ENCODE data around the gene ZFAND3.

Gene ZFAND3

DNA sequence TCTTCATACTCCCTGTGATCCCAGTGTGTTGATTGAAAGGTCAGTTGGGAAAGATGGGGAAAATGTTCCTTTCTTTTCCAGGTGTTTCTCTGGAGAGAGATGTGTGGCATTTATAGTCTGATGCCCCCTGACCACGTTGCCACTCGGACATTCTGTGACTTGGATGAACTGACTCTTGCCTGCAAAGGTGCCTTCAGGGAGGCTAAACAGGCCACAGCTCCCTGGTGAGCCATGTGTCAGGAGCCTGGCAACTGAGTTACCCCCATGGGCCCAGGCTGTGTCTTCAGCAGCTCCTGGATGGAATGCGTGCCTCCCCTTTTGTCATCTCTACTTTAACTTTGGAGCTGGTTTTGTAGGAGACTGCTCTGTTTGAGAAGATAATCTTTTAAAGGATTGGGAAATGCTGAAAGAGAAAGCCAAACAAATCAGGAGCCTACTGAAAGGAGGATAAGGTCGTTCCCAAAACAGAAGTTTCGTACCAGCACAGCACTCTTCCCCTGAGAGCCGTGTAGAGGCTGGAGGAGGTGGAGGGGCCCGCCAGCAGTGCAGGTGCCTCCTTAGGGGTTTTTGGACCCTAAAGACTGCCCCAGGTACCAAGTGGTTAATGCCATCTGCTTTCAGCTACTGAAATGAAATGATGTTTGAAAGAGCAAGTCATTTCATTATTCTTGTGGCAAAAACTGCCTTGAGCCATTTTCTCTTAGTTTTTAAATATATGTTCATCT, 322.8 kb downstream of the ZFAND3 start:
- no peak for DNase-seq

DNA sequence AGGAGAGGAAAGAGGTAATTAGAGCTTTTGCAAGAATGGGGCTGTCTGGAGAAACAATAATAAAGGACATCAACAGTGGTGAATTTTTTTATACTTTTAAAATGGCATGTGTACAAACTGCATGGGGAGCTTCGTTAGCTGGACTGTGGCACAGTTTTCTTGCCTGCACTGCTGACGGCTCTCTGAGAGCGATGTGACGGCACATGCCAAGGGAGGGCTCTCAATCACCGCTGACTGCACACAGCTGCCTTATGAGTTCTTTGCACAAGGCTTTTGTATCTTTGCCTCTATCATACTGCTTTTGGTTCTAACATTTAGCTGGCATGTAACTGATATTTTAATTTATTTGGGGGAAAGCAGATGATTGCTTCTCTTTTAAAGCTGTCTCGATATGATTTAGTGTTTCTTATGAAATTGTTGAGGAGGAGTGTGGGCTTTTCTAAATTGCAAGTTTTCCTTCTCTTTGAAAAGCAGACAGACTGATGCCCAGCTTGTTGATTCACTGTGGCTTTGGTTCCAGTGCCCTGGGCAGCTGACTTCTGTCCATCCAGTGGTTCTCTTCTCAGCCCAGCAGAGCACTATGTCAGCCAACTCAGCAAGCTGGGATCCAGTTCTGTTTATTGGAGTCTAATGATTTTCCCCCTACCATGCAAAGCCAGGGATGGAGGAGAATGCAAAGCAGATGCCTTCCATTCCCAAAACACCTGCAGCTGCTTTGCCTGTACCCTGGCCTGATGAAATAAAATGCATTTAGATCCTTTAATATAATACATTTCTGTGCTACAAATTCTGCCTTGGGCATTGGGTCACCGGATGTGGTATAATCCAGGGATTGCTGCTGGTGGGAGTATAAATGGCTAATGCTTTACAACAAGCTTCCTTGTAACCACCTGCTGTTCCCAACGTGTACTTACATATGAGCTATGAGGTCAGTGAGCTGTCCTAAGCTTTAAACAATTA, 323.9 kb downstream of the ZFAND3 start:
- no peak for DNase-seq

DNA sequence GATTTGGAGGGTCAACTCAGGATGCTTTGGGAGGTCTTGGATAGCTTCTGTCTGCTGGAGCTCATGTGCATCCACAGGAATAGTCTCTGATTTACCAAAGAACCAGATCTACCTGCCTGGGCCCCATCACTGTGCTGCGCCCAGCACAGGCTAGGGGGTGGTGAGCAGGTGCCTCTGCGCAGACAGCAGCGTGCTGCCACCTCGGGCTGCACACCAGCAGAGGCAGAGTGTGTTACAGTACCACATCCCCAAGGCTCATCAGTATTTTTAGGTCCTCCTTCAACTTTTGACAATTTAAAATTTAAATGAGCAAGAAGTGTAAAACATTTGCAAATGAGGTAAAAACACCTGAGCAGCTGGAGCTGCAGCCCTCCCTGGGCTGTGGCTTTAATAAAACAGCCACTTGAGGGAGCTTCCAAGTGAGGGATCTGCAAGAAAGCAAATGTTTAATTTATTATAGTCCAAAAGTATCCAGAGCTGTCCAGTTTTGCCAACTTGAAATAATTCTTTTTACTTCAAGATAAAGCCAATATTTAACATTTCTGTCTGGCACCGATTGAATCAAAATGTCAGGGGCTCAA, 324.9 kb downstream of the ZFAND3 start:
- no peak for DNase-seq

DNA sequence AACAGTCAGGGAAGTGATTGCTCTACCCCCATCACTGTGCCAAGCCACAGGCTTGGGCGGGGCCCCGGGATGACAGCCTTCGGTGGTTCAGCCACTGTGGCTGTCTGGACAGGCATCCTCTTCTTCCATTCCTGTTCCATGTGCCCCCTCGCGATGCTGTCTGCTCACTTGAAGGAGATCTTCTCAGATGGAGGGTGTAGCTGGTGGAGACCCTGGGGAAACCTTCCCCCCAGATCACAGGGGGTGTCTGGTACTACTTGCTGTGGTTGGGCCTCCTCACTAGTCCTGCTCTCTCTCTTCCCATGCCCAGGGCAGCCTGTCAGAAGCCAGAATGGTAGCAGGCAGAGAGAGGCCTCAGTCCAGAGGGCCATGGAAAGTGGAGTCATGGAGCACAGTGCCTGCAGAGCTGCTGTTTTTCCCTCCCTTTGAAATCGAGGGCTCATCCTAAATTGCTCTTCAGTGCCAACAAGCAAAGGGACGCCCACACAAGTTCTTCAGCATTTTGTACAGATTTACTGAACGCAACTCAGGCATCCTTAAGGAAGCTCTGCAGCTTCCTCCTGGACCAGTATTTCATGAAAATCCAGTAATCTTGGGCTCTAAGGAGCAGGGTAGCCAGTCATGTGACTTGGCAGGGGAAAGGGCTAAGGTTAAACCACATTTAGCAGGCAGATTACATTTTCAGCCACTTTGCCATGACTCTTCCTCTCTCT, 326.6 kb downstream of the ZFAND3 start:
- DNase-seq = no peak

DNA sequence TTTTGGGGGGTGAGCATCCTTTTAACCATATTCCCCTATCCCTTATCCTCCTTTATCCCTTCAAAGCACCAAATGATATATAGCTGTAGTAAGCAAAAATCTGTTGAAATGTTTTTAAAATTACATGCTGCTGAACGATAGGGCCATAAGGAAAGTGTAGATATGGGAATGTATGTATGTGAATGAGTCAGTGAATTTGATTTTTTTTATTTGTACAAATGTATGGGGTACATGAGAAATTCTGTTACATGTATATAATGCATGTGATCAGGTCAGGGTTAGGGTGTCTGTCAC, 327.2 kb downstream of the ZFAND3 start:
- DNase-seq = no peak

DNA sequence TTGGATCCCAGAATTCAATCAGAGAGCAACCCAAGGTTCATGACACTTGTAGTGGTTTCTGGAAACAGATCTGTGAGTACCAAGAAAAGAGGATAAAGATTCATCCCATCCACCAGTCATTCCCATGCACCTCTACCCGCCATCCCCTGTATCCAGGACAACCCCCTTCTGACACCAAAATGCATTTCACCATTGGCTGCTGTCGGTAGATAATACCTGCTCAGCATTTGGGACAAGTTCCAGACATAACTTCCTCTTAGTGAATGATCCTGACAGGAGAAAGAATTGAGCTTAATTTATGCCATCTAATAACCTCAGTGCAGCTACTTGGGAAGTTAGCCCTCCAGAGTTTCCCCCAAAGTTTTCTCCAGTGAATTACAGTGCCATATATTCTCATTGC, 329.1 kb downstream of the ZFAND3 start:
- no peak for DNase-seq

DNA sequence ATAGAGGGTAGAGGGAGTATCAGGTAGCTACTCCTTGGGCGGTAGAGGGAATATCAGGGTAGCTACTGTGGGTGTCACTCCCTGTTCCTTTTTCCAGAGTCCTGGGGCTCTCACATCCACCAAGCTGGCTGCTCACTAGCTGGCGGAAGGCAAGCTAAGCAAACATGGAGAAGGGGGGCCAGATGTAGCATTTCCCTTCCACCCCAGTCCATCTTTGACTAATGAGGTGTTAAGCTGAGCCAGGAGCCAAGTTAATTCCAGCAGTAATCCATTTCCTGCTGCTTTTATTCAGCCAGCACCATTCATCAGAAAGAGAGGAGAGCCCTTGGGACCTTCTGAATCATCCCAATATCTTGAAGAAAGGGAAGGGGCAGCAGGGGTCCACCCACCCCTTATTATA, 330.0 kb downstream of the ZFAND3 start:
- no peak for DNase-seq

DNA sequence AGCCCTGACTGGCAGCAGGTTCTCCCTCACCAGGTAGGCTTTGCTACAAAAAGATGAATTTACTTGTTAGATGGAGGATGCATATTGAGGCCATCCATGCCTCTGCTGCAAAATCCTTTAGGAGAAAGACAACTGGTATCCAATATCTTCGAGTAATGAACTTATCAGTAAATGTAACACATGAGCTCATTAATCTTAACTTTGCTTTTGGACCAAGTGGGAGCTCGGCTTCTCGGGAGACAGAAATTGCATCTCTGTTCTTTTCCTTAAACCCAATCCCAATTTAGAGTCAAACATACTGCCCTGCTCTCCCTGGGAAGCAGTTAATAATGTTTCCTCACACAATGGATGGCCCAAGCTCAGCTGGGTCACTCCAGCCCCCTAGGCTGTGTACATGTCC, 330.5 kb downstream of the ZFAND3 start:
- DNase-seq = no peak

DNA sequence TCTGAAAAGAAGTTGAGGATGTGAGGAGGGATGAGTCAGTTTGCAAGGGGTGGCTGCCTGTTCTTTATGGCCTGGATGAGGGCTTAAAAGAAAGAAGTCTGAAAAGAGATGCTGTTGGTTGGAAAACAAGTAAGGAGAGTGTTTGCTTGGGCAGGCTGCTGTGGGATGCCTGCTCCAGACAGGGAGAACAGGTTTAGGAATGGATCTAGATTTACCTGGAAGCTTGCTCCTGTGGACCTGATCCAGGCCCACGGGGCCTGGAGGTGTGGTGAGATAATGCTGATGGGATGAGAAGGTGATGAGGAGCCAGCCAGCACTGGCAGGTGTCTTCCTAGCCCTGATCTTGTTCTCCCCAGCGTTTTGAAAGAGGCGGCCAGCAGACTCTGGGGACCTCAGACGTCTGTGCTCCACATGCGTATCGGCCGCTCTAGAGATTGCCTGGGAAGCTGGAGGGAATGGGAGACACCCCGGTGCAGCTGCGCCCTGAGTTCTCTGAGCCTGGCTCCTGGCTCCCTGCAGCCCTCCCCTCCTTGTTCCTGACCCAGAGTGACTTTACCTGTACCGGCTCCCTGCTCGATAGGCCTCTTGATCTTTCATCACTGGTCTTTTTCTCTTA, 331.3 kb downstream of the ZFAND3 start:
- no peak for DNase-seq

DNA sequence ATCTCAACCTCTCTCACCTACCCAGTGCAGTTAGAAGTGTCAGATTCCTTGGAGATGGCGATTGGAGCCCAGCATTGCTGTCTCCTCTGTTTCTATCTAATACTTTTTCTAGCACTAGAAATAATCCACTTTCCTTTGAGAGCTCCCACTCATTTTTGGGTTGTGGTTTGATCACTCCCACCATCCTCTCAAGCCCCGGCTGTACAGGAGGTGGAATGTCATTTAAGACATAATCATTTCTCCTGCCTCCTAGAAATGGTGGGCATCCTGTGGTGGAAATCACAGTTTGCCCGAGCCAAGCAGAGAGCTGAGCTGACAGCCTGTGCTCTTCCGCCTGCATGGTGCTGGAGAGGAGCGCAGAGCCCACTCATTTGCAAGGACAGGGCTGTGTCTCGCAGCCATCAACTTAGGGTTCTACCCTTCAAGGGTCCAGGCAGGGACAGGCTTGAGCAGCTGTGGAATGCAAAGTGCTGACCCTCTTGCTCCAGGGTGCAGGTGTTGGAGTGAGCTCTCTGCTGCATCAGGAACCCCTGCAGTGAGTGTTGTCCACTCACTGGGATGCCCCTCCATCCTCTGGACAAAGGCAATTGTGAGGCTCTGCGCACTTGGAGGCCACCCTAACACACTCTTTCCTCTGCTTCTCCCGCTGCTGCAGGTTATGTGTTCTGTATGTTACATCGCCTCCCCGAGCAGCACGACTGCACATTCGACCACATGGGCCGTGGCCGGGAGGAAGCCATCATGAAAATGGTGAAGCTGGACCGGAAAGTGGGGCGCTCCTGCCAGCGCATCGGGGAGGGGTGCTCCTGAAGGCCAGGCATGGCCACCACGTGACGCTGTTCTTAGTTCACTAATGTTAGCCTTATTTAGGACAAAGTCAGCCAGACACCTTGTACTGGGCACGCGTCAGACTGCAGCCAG, 332.3 kb downstream of the ZFAND3 start:
- no peak for DNase-seq

DNA sequence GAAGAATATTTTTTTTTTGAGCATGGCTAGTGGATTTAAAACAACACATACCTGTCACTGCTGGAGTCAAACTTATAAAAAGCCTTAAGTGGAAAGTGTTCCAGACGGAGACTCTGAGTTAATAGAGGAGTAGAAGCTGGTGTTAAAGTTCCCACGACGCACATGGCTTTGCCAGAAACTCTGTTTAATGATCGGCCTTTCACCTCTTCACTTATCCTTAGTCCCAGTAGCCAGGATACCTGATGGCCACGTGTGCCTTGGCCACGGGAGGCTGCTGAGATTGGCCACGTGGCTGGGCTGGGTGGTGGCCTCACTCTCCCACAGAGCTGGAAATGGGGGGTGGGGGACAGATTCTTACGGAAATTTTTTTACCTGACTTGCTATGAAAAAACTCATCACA, 333.1 kb downstream of the ZFAND3 start:
- DNase-seq = no peak

DNA sequence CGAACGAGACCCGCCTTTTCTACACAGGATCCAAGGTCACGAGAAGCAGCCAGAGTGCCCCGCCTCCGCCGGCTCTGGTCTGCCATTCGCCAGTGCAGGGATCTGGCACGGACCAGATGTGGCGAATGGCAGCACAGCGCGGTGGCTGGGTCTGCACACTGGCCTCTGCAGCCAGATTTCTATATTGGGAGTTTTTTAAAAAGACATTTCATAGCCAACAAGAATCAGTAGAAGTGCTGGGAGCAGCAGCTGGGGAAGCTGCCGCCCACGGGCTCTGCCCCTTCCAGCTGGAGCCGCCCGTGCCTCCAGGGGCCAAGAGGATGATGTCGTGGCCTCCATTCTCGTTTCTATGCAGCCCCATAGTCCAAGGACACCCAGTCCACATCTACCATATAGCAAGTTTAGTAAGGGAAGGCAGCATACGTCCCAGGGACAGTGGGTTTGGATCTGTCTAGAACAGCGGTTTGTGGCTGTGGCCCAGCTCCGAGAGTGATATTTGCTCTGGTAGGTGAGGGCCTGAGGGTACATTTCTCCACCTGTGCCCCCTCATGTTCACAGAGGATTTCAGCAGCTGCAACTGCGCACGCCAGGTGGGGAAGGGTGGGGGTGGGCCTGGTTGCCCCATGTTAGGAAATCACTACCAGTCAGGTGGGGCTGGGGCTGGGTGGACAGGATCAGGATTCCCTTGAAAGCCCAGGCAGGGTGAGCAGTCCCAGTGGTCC, 333.7 kb downstream of the ZFAND3 start:
- DNase-seq = no peak

DNA sequence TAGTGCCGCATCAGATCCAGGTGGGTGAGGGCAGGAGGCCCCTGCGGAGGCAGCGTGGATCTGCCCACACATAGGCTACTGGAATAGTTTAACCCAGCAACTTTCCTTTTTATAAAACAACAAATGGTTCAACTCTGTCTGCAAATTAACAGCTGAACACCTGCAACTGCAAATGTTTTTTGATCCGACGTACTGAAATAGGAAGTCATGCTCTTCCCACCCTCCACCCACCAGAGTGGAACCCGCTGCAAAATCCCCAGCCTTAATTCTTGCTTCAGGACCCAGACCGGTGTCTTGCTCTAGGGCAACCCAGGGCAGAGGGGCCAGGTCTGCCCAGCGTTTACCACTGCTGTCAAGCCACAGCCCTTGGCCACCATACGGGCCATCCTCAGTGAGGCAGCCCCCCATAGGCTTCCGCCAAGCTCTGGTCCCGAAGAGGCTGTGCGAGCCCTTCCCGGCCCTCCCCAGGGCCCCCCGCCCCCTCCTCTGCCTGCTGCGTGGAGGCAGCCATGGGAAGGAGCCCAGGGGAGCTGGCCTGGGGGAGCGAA, 334.3 kb downstream of the ZFAND3 start:
- DNase-seq = no peak

DNA sequence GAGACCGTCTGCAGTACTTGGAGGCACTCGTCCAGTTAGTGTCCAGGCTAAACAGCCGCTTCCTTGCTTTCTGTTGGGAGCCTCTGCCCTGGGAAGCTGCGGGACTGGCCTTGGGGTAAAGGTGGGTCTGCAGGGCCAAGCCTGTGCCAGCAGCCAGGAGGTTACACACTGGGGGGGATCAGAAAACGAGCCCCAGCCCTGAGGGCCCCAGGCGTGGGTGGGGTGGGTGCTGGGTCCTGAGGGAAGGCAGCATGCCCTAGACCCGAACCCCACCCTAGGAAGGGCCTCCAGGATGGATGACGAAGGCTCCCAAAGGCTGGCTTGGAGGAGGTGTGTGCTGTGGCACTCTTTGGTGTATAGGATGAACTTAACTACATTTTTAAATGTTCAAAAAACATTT, 335.2 kb downstream of the ZFAND3 start:
- no peak for DNase-seq

DNA sequence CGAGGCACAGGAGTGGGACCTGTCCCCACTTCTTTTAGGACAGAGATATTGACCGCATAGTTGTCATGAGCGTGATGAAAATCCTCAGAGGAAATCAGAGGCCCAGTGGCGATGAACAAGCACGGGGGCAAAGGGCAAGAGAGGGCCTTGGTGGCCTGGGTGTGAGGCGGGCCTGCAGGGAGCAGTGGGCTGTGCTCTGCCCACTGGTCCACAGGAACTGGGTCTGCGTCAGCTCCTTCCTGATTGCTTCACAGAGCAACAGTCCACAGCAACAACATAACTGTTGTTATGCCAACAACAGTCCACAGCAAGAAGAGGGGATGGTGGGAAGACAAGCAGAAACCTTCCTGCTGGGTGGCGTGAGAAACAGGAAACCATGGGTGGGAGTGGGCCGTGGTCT, 335.6 kb downstream of the ZFAND3 start:
- no peak for DNase-seq

DNA sequence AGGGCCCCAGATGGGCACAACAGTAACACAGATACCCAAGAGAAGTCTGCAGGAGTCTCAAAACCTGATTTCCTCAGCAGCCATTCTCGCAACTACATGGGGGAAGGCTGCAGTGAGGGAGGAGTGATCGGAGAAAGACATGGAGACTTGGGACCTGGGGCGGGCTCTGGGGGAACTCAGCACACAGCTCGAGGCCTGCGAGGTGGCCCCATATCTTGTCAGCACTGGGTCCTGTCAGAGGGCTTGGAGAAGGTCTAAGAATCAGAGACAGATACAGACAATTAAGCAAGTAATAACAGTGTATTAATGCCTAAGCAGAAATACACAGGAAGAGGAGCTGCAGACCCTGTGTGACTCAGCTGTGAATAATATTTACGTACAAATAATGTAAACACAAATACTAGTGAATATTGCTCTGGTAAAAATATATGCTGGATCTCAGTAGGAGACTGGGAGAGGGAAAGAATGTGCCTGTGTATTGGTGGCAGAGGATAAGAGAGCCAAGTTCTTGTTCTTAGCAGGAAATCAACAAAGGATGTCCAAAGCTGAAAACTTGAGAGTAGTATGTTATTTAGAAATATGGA, 336.2 kb downstream of the ZFAND3 start:
- no peak for DNase-seq

DNA sequence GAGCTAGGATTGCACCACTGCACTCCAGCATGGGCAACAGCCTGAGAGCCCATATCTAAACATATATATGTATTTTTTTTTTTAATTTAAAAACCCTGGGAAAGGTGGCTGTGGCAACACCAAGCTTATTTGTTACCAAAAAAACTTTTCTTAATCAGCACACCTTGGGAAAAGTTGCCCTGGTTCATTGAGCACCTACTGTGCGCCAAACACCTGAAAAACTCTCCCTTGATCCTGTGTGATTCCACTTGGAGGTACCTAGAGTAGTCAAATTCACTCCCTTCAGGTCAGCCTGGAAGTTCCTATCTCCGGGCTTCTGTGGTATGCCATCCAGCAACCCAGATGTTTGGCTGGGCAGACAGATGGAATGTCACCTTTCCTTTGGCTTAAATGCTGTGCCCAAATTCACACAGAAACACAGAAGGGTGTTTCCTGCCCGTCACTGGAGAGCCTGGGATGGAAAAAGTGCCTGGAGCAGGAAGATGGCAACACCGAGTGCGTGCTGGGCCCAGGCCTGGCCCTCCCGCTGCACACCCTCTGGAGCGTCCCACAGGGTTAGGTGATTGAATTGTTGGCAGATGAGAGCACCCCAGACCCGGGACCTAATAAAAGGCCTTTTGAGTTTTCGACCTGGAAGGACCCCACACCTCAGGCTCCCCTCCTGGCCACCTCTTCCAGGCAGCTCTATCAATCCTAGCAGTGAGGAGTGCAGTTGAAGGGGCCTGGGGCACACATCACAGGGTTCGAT, 337.5 kb downstream of the ZFAND3 start:
- no peak for DNase-seq

DNA sequence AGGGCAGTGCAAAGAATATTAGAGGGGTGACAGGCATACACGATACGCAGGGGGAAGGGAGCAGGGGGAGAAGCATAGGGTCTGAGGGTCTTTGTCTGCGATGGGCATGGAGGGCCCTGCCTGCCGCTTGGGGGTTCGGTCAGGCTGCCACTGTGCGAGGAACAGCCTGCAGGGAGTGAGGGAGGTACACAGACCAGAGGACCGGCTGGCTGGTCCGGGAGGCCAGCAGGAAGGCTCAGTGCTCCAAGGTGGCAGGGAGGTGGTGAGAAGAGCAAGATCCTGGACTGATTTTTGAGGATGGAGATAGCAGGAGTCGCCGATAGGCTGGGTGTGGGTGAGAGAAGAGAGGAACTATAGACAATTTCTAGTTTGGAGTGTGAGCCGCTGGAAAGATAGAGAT, 338.4 kb downstream of the ZFAND3 start:
- DNase-seq = no peak

DNA sequence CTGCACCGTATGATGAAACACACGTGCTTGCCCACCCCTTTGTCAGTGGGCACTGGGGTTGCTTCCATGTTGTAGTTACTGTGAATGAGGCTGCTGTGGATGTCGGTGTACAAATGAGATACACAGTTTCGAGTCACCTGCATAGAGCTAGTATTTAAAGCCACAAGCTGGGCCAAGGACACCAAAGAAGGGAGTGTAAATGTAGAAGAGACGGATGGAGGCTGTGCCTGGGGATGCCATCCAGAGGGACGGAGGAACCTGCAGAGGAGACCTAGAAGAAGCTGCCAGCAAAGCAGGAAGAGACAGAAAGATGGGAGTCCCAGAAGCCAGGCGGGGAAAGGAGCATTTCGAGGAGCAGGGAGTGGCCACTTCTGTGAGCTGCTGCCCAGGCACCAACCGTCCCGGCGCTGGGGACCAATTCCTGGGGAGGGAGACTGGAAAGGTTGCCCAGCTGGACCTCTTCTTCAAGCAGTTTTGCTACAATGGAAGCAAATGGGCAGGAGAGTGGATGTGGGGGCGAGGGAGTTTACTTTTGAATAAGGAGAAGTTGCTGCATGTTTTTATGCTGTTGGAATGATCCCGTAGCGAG, 339.3 kb downstream of the ZFAND3 start:
- no peak for DNase-seq

Data from cortex of kidney (tissue), 1 donor.